Aorta (tissue), 5 donors: ENCODE data around the gene LRRC4C. TPM values are rescaled to one million over a fixed set of nuclear protein-coding genes. Genes with fewer than 3 reads are reported as not detected.

Source experiments
- ATAC-seq: fragments of 200-7000 bp; cut with Tn5 transposase; one replicate; pipeline ENCODE4 v1.9.1; 2022; ENCODE audit warnings: moderate library complexity; ENCODE audit not compliant: low FRiP score
- DNase-seq, 2 donors: peaks; one replicate each; pipeline ENCODE4 v3.0.0-alpha.2; 2020
- H3K27ac ChIP-seq, 2 donors: one replicate each; pipeline ENCODE4 v1.5.1; 2013; ENCODE audit warnings: low read length in 2 of 2, mild to moderate bottlenecking in 2 of 2, moderate library complexity in 2 of 2, control low read depth in 1 of 2, inconsistent platforms in 1 of 2, low read depth in 1 of 2
- H3K27me3 ChIP-seq, 2 donors: one replicate each; pipeline ENCODE4 v1.6.1; 2013; ENCODE audit warnings: control low read depth in 1 of 2, low read length in 1 of 2, mild to moderate bottlenecking in 1 of 2, moderate library complexity in 1 of 2; ENCODE audit not compliant: insufficient read depth in 2 of 2, control insufficient read depth in 1 of 2
- H3K36me3 ChIP-seq, 2 donors: one replicate each; pipeline ENCODE4 v1.6.1; 2013; ENCODE audit warnings: control low read depth in 1 of 2, low read length in 1 of 2, mild to moderate bottlenecking in 1 of 2; ENCODE audit not compliant: insufficient read depth in 2 of 2, control insufficient read depth in 1 of 2
- H3K4me1 ChIP-seq, 2 donors: one replicate each; pipeline ENCODE4 v1.6.1; 2013; ENCODE audit warnings: low read length in 2 of 2, control low read depth in 1 of 2, mild to moderate bottlenecking in 1 of 2, moderate library complexity in 1 of 2; ENCODE audit not compliant: insufficient read depth in 2 of 2, control insufficient read depth in 1 of 2
- H3K4me3 ChIP-seq, 2 donors: one replicate each; pipeline ENCODE4 v1.5.1; 2013; ENCODE audit warnings: low read length in 2 of 2, control low read depth in 1 of 2, mild to moderate bottlenecking in 1 of 2
- H3K9me3 ChIP-seq: one replicate; pipeline ENCODE4 v1.6.1; 2013; ENCODE audit warnings: mild to moderate bottlenecking, low read length; ENCODE audit not compliant: control insufficient read depth
- WGBS, 2 donors: extraction: QIAGEN DNeasy Blood & Tissue Kit; methylation state at CpG; one replicate each; pipeline ENCODE4 v1.1.7; 2013; 5-methylcytosine and 5-hydroxymethylcytosine counted together
- intact Hi-C, 2 donors: fragments of 100-400 bp; cut with DNase I; formaldehyde crosslinking; loops; one replicate each; pipeline versions ENCODE4 v1.14.2 to v1.15.0; 2022
- polyA plus RNA-seq, 2 donors: library from polyadenylated mRNA; stranded (reverse); fragments of 200-250 nt; gene quantifications; one replicate each; pipeline ENCODE4 v1.2.3, GENCODE V29; 2013
- total RNA-seq, 2 donors: library from RNA; stranded (reverse); fragmentation: NEBNext Ultra II Directional; extraction: Animal tissue kit (Norgen Biotek cat#: 25700); gene quantifications; one replicate each; pipeline ENCODE4 v1.2.1, GENCODE V29; 2021
- donor health status: healthy with polysubstance abuse.
- donor health status: Bipolar disorder and iron deficiency.
- donor health status: DM: no; HTN: no; CAD: no.
- donor health status: DM: no; HTN: no; CAD: no.
- donor health status: DM: yes; HTN: yes; CAD: no.

Gene LRRC4C
- total and polyA plus RNA-seq, 4 donors: 0.63 to 1.9 (median 0.97) TPM

GRCh38 chr11:40508303-40508702, 951.1 kb downstream of the LRRC4C start:
- DNase-seq (no peak), ATAC-seq (no peak)
- Histone ChIP-seq H3K27me3 (no peaks in the 10 kb centered on the region), H3K4me1 (no peaks in the 10 kb centered on the region), H3K4me3 (no peak overlapping the region), H3K36me3 (no peaks in the 10 kb centered on the region), H3K9me3 (peaks cover 1% of the 10 kb centered on the region), H3K27ac (no peak overlapping the region)
- intact Hi-C loops: no loop called here

- Histone ChIP-seq H3K4me3 (no peak overlapping the region), H3K27me3 (no peaks in the 10 kb centered on the region), H3K36me3 (no peaks in the 10 kb centered on the region), H3K27ac (no peak overlapping the region), H3K9me3 (peaks cover 1% of the 10 kb centered on the region), H3K4me1 (no peaks in the 10 kb centered on the region)
- ATAC-seq: no peak
- 78 to 82% methylated on average over 3 of the region's 3 CpGs for WGBS, 2 donors
- no peak for DNase-seq
- intact Hi-C loops: no loop called here
These were observed 953.2 kb downstream of the LRRC4C start for GRCh38 chr11:40506226-40506625.

DNA sequence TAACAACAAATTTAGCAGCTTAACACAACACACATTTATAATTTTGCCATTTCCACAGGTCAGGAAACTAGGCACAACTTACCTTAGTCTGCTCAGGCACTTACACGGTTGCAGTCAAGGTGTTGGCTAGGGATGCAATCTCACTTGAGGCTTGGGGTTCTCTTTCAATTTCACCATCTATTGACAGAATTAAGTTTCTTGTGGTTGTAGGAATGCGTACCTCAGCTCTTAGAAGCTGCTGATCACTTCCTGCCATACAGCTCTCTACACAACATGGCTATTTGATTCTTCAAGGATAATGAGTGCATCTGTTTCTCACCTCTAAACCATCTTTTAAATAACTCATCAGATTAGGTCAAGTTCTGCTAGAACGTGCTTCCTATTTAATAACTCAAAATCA, 968.1 kb downstream of the LRRC4C start:
- intact Hi-C loops: no loop called here
- no peak overlapping the region for H3K4me3 ChIP-seq
- no peaks in the 10 kb centered on the region for H3K9me3 ChIP-seq
- DNase-seq (no peak), ATAC-seq (no peak)
- no peak overlapping the region for H3K27ac ChIP-seq
- no peaks in the 10 kb centered on the region for H3K27me3 ChIP-seq
- H3K4me1 ChIP-seq: no peaks in the 10 kb centered on the region
- WGBS, 2 donors: 93% methylated on average over 3 of the region's 3 CpGs
- no peaks in the 10 kb centered on the region for H3K36me3 ChIP-seq

DNA sequence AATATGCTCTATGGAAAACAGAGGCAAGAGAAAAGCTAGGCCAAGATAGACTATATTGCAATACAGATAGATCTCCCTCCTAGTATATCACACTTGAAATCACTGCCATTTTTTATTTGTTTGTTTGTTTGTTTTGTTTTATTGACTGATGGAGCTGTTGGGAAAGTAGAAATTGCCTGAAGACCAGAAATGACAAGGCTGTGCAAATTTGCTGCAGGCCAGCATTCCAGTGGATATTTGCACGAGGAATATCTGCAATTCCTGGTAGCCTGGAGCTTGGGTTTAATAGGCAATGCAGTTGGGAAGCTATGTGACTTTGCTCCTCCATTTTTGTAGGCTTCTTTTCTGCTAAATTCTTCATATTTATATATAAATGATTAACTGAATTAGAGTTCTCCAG, 991.7 kb downstream of the LRRC4C start:
- Histone ChIP-seq H3K27ac (no peak overlapping the region), H3K27me3 (no peaks in the 10 kb centered on the region), H3K4me1 (no peaks in the 10 kb centered on the region), H3K36me3 (no peaks in the 10 kb centered on the region), H3K4me3 (no peak overlapping the region), H3K9me3 (no peaks in the 10 kb centered on the region)
- DNase-seq (no peak), ATAC-seq (no peak)
- intact Hi-C loops: no loop called here
- 39 to 67% methylated on average over 1 of the region's 1 CpG for WGBS, 2 donors

GRCh38 chr11:40445391-40445790, 1014.1 kb downstream of the LRRC4C start:
- Histone ChIP-seq H3K9me3 (peaks cover 1% of the 10 kb centered on the region), H3K27ac (no peak overlapping the region), H3K4me3 (no peak overlapping the region), H3K4me1 (no peaks in the 10 kb centered on the region), H3K27me3 (no peaks in the 10 kb centered on the region), H3K36me3 (no peaks in the 10 kb centered on the region)
- WGBS, 2 donors: 18 to 34% methylated on average over 4 of the region's 4 CpGs
- no peak for DNase-seq
- no peak for ATAC-seq
- intact Hi-C loops: loop anchor here in 1 of 2 donors (10.0 kb wide), 1 partner anchor 61 kb away; no protein-coding TSS in a partner anchor

DNA sequence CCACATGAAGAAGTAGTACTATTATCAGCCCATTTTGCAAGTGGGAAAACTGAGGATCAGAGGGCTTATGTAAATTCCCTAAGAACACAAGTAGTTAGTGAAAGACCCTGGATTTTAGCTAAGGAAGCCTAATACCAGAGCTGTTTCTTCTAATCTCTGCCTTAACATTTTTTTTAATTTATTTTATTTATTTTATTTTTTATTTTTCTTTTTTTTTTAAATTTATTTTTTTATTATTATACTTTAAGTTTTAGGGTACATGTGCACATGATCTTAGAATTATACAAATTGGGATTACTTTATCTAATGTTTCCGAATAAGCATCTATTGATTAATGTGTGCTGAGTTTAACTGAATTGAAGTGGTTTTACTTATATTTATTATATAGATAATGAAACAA, 1015.3 kb downstream of the LRRC4C start:
- DNase-seq (no peak), ATAC-seq (no peak)
- Histone ChIP-seq H3K27me3 (no peaks in the 10 kb centered on the region), H3K4me1 (no peaks in the 10 kb centered on the region), H3K36me3 (no peaks in the 10 kb centered on the region), H3K27ac (no peak overlapping the region), H3K9me3 (peaks cover 1% of the 10 kb centered on the region), H3K4me3 (no peak overlapping the region)
- 92 to 95% methylated on average over 1 of the region's 1 CpG for WGBS, 2 donors
- intact Hi-C loops: loop anchor here in 1 of 2 donors (10.0 kb wide), 1 partner anchor 59 kb away; no protein-coding TSS in a partner anchor

DNA sequence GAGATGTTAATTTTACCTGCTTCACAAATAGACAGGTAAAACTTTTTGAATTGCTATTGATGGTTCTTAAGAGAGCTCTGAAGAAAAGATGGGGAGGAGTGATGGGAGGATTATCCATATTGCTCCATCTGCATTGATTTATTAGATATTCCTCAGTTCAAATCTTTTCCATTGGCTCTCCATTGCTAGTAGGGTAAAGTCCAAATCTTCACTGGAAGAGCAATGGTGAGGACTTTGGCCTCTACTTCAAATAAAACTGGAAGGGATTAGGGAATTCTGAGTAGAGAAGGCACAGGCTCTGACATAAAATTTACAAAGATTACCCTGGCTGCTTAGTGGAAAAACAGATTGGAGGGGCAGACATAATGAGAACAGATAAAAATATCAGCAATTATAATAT, 1024.1 kb downstream of the LRRC4C start:
- no peak for DNase-seq
- H3K4me3 ChIP-seq: no peak overlapping the region
- H3K4me1 ChIP-seq: no peaks in the 10 kb centered on the region
- no peaks in the 10 kb centered on the region for H3K27me3 ChIP-seq
- H3K27ac ChIP-seq: no peak overlapping the region
- H3K36me3 ChIP-seq: no peaks in the 10 kb centered on the region
- no peak for ATAC-seq
- H3K9me3 ChIP-seq: no peaks in the 10 kb centered on the region
- intact Hi-C loops: no loop called here

- Histone ChIP-seq H3K9me3 (no peaks in the 10 kb centered on the region), H3K27ac (no peak overlapping the region), H3K4me1 (no peaks in the 10 kb centered on the region), H3K4me3 (no peak overlapping the region), H3K36me3 (no peaks in the 10 kb centered on the region), H3K27me3 (no peaks in the 10 kb centered on the region)
- intact Hi-C loops: no loop called here
- DNase-seq (no peak), ATAC-seq (no peak)
- 94 to 96% methylated on average over 2 of the region's 2 CpGs for WGBS, 2 donors
These were observed 1024.5 kb downstream of the LRRC4C start for GRCh38 chr11:40434926-40435325.

GRCh38 chr11:40432358-40432757, 1027.1 kb downstream of the LRRC4C start:
- Histone ChIP-seq H3K9me3 (no peaks in the 10 kb centered on the region), H3K4me1 (no peaks in the 10 kb centered on the region), H3K27ac (no peak overlapping the region), H3K4me3 (no peak overlapping the region), H3K27me3 (no peaks in the 10 kb centered on the region), H3K36me3 (no peaks in the 10 kb centered on the region)
- DNase-seq (no peak), ATAC-seq (no peak)
- intact Hi-C loops: no loop called here
- WGBS, 2 donors: 80 to 87% methylated on average over 2 of the region's 2 CpGs
